Smooth muscle cell of trachea (primary cell): Measurements from ENCODE around the gene DYSF. TPM values are rescaled to one million over a fixed set of nuclear protein-coding genes. Genes with fewer than 3 reads are reported as not detected.

Source experiments
- total RNA-seq: library from RNA; depleted of rRNA; stranded (reverse); fragments of >200 nt; gene quantifications from 2 replicates; pipeline ENCODE4 v1.2.1, GENCODE V29; 2014

The DYSF gene
- total RNA-seq, result 0.15 and 0.17 TPM in 2 replicates

DNA sequence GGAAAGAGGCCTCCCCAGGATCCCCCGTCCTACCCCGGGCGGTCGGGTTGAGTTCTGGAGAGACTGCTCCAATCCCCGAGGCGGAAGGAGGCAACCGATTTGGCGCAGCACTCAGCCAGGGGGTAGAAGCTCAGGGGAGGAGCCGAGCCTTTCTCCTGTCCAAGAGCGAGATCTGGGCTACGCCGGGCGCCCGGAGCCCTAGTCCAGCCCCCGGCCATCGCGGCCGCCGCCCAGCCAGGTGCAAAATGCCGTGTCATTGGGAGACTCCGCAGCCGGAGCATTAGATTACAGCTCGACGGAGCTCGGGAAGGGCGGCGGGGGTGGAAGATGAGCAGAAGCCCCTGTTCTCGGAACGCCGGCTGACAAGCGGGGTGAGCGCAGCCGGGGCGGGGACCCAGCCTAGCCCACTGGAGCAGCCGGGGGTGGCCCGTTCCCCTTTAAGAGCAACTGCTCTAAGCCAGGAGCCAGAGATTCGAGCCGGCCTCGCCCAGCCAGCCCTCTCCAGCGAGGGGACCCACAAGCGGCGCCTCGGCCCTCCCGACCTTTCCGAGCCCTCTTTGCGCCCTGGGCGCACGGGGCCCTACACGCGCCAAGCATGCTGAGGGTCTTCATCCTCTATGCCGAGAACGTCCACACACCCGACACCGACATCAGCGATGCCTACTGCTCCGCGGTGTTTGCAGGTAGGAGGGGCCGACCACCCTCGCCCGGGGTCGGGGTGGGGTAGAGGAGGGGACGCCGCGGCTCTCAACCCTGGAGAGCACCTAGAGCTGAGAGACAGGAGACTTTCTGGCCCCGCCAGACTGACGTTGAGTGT, at the start of gene DYSF:
Gene DYSF, plus strand, starts transcription at position 158 of the 817 bp plus-strand sequence.

Other genes starting within 250 kb of the DYSF start
- gene PAIP2B, start 226.5 kb upstream of the DYSF start, total RNA-seq, result 0.66 and 0.73 TPM in 2 replicates
- gene ZNF638, start 121.8 kb upstream of the DYSF start, total RNA-seq, result 97.6 and 130 TPM in 2 replicates